SJSA1 (cell line): ENCODE data around the gene CSMD2. TPM values are rescaled to one million over a fixed set of nuclear protein-coding genes. Genes with fewer than 3 reads are reported as not detected.

Experiments used
- DNase-seq, 2 experiments: peaks; one replicate each; pipeline ENCODE4 v3.0.0-alpha.2; 2015 to 2020; ENCODE audit warnings: low spot score in 2 of 2, low read depth in 1 of 2
- H3K27ac ChIP-seq: fragments of 250-450 bp; sonication (Bioruptor Pico); 2 replicates; pipeline ENCODE4 v1.5.1; 2020; ENCODE audit warnings: mild to moderate bottlenecking, moderate library complexity
- H3K27me3 ChIP-seq: fragments of 250-450 bp; sonication (Bioruptor Pico); replicated peaks from 2 replicates; pipeline ENCODE4 v1.5.1; 2020; ENCODE audit warnings: mild to moderate bottlenecking, moderate library complexity
- H3K36me3 ChIP-seq: fragments of 250-450 bp; sonication (Bioruptor Pico); 2 replicates; pipeline ENCODE4 v1.5.1; 2020; ENCODE audit warnings: mild to moderate bottlenecking
- H3K4me1 ChIP-seq: fragments of 250-450 bp; sonication (Bioruptor Pico); replicated peaks from 2 replicates; pipeline ENCODE4 v1.6.1; 2021; ENCODE audit warnings: mild to moderate bottlenecking
- H3K4me3 ChIP-seq: fragments of 250-450 bp; sonication (Bioruptor Pico); 2 replicates; pipeline ENCODE4 v1.5.1; 2020; ENCODE audit warnings: mild to moderate bottlenecking
- H3K9me3 ChIP-seq: fragments of 250-450 bp; sonication (Bioruptor Pico); replicated peaks from 2 replicates; pipeline ENCODE4 v1.5.1; 2020; ENCODE audit warnings: mild to moderate bottlenecking
- total RNA-seq: library from RNA; depleted of rRNA; stranded (reverse); fragments of >200 nt; shearing (Covaris generic); gene quantifications from 2 replicates; pipeline ENCODE4 v1.2.3, GENCODE V29; 2014

The CSMD2 gene
- total RNA-seq, 1 experiment from 2014 or later: 0.87 TPM

- H3K27me3 ChIP-seq: no peaks in the 10 kb centered on the region
- H3K4me1 ChIP-seq: no peaks in the 10 kb centered on the region
- H3K4me3 ChIP-seq: no peak overlapping the region
- no peaks in the 10 kb centered on the region for H3K36me3 ChIP-seq
- no peaks in the 10 kb centered on the region for H3K9me3 ChIP-seq
- DNase-seq: no peak
- no peak overlapping the region for H3K27ac ChIP-seq
These were observed 278.5 kb downstream of the CSMD2 start for GRCh38 chr1:33886496-33886895.

DNA sequence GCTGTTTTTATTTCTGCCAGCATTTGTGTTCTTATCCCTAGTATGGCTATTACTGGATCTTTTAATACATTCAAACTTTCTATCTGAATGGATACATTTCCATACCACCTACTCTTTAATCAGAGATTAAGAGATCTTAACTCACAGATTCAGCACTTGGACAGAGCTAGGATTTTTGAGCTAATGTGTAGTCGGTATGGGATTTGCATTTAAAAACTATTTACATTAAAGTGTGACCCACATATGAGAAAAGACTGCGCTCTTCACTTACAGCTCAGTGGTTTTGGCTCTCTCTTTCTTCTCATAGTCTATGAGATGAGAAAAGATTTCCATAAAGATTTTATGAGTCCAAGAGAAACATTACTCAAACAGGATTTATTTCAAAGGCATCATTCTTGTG is 284.7 kb downstream of the CSMD2 start:
- H3K4me1 ChIP-seq: no peaks in the 10 kb centered on the region
- DNase-seq: no peak
- no peaks in the 10 kb centered on the region for H3K27me3 ChIP-seq
- no peak overlapping the region for H3K27ac ChIP-seq
- no peaks in the 10 kb centered on the region for H3K9me3 ChIP-seq
- H3K36me3 ChIP-seq: no peaks in the 10 kb centered on the region
- H3K4me3 ChIP-seq: no peak overlapping the region

DNA sequence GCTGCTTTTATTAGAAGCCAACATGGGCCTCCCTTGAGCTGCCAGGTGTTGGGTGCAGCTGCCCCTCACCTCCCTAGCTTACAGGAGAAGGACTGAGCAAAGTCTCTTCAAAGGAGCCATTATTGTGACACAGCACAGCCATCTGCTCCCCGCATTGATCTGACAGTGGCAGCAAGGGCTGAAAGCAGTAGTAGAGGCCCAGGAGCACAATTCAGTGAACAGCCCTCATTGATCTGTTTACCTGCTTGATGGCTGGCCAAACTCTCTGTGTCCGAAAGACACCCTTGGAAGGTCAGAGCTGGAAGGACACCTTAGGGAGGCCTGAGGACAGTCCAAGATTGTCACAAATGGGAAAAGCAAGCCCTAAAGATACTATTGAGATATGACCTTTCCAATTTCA is 286.6 kb downstream of the CSMD2 start:
- H3K4me3 ChIP-seq: no peak overlapping the region
- no peaks in the 10 kb centered on the region for H3K27me3 ChIP-seq
- H3K4me1 ChIP-seq: no peaks in the 10 kb centered on the region
- H3K36me3 ChIP-seq: no peaks in the 10 kb centered on the region
- no peaks in the 10 kb centered on the region for H3K9me3 ChIP-seq
- DNase-seq: no peak
- H3K27ac ChIP-seq: no peak overlapping the region

DNA sequence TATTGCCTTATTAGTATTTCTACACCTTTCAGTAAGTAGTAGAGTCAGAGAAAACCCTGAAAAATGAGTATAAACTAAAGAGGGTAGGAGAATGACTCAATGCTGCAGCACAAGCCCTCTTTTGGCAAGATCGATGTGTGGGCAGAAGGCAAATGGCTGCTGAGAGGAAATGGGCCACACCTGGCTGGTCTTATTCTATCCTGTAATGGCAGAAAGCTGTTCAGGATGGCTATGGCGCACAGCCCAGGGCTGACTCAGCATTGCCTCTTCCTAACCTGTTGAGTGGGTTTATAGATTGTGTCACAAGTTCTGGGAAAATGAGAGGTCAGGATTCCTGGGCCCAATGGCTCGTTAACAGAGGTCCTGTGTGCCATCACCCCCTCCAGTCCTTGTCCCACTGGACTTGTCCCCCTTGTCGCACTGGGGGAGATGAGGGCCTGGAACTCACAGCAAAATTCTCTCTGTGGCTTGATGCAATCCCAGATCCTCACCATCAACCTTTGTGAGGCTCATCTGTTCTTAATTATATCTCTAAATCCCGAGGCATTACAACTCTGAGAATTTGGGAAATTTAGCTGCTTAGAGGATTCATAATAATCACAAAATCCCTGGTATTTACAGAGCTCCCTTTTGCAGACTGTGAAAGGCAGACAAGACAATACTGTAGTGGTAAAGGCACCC is 287.9 kb downstream of the CSMD2 start:
- no peaks in the 10 kb centered on the region for H3K36me3 ChIP-seq
- H3K27ac ChIP-seq: no peak overlapping the region
- H3K4me1 ChIP-seq: no peaks in the 10 kb centered on the region
- H3K9me3 ChIP-seq: no peaks in the 10 kb centered on the region
- H3K27me3 ChIP-seq: no peaks in the 10 kb centered on the region
- DNase-seq: no peak
- H3K4me3 ChIP-seq: no peak overlapping the region

DNA sequence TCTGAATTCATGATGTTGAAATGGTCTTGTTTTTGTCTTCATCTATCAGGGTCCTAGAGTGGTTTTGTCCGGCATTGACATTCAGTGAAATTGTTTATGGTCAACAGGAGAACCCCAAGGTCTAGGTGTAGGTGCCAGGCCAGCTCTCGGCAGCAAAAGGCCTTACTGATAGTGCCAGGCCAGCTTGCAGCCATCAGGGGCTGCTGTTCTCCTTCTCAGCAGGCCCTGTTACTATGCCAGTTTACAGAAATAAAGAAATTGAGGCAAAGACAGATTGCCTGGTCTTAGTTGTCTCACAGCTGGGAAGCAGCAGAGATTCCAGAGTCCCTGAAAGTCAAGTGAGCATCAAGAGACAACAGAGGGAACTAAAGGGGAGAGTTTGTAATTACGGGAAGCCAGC is 289.2 kb downstream of the CSMD2 start:
- no peak for DNase-seq
- Histone ChIP-seq H3K36me3 (no peaks in the 10 kb centered on the region), H3K4me1 (no peaks in the 10 kb centered on the region), H3K27me3 (no peaks in the 10 kb centered on the region), H3K4me3 (no peak overlapping the region), H3K27ac (no peak overlapping the region), H3K9me3 (no peaks in the 10 kb centered on the region)

GRCh38 chr1:33874636-33875035 is 290.4 kb downstream of the CSMD2 start:
- Histone ChIP-seq H3K4me1 (no peaks in the 10 kb centered on the region), H3K27ac (no peak overlapping the region), H3K9me3 (no peaks in the 10 kb centered on the region), H3K27me3 (no peaks in the 10 kb centered on the region), H3K4me3 (no peak overlapping the region), H3K36me3 (no peaks in the 10 kb centered on the region)
- DNase-seq: no peak

DNA sequence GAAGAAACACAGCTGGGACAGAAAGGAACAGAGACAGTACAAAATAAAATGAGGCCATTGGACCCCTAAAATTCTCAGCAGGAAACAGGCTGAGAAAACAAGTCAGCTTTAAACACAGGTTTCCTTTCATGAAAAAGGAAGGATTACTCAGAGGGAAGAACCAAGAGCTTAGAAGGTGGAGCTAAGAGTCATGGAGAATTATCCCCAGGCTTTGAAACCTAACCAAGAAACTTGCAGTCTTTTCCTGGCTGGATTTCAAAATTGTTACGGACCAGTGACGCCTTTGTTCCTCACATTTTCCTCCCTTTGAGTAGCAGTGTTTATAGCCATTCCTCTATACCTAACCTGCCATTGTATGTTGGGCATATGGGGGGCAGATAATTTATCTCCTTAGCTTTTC is 292.3 kb downstream of the CSMD2 start:
- Histone ChIP-seq H3K9me3 (no peaks in the 10 kb centered on the region), H3K27ac (no peak overlapping the region), H3K27me3 (no peaks in the 10 kb centered on the region), H3K4me1 (peaks cover 8% of the 10 kb centered on the region), H3K4me3 (no peak overlapping the region), H3K36me3 (no peaks in the 10 kb centered on the region)
- DNase-seq: no peak

DNA sequence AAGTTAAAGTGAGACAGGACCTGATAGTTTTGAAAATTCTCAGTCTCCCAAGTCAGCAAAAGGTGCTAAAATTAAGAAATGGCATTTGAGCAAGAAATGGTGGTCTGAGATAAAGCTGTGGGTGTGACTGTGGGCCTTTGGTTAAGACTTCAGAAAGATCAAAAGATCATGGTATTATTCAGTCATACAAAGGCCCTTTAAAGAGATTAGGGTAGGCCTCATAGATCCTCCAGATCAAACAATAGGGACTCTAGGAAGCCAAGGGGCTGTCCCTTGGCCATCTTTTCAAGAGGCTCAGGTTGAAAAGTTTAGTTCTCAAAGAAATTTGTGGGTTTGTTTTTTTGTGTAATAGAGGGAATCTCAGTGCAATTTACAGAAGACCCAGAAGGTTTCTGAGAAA is 292.8 kb downstream of the CSMD2 start:
- no peaks in the 10 kb centered on the region for H3K9me3 ChIP-seq
- no peak overlapping the region for H3K4me3 ChIP-seq
- H3K4me1 ChIP-seq: peaks cover 12% of the 10 kb centered on the region
- H3K36me3 ChIP-seq: no peaks in the 10 kb centered on the region
- no peak overlapping the region for H3K27ac ChIP-seq
- no peak for DNase-seq
- H3K27me3 ChIP-seq: no peaks in the 10 kb centered on the region

DNA sequence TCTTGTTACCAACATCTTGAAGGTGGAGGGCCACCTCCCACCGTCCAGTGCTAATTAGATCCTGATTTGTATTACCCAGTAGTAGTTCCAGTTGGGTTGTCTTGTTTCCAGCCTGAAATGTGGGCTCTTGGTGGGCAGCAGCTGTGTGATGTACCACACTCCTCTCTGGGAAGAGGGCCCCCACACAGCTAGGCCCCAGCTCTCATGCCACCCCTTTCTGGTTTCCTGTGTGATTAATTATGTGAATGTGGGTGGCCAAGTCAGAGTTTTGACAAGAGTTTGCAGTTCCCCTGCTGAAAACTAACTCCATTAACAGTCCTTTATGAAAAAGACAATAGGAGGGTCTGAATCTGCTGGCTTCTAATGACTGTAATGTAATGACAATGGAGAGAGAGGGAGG is 297.3 kb downstream of the CSMD2 start:
- Histone ChIP-seq H3K4me3 (no peak overlapping the region), H3K36me3 (no peaks in the 10 kb centered on the region), H3K27me3 (no peaks in the 10 kb centered on the region), H3K4me1 (peaks cover 34% of the 10 kb centered on the region), H3K27ac (peak overlapping the region; percentile 1; the same call in 1 of the 2 replicates), H3K9me3 (no peaks in the 10 kb centered on the region)
- DNase-seq: peak in 1 of 2 experiments; percentile 25

GRCh38 chr1:33866281-33866680 is 298.7 kb downstream of the CSMD2 start:
- peak overlapping the region; percentile 35; the same call in 1 of the 2 replicates for H3K27ac ChIP-seq
- DNase-seq: peak; percentile 70 to 78
- no peaks in the 10 kb centered on the region for H3K36me3 ChIP-seq

GRCh38 chr1:33864460-33865389 is 300.3 kb downstream of the CSMD2 start:
- Histone ChIP-seq H3K9me3 (no peaks in the 10 kb centered on the region), H3K36me3 (no peaks in the 10 kb centered on the region), H3K27me3 (no peaks in the 10 kb centered on the region), H3K27ac (no peak overlapping the region), H3K4me3 (no peak overlapping the region), H3K4me1 (peaks cover 60% of the 10 kb centered on the region)
- DNase-seq: no peak

More at GRCh38 chr1:33866281-33866680, 298.7 kb downstream of the CSMD2 start:
- Histone ChIP-seq H3K27me3 (no peaks in the 10 kb centered on the region), H3K4me1 (peaks cover 48% of the 10 kb centered on the region), H3K4me3 (no peak overlapping the region), H3K9me3 (no peaks in the 10 kb centered on the region)

DNA sequence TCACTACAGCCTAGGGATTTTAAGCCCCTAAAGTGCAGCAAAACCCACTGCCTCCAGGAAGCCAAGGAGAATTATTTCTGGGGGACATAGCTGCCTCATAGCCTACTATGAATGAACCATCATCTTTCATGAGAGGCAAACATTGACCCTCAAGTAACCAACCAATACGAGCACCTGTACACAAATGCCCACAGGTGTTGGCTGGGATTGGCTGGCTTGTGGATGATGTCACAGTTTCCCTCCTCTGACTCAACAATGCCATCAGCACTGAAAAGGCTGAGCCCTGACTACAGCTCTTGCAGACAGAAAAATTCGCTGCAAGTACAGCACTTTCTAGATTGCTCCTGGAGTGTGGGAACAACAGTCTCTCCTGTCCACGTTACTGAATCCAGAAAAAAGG is 301.3 kb downstream of the CSMD2 start, which contains the start of gene HMGB4:
HMGB4 (plus strand) TSS at position 301 of the 400 bp plus-strand sequence. CDS start 113 bp downstream, outside the sequence.
- no peak within 1 kb of the TSS for H3K4me3 ChIP-seq
- no peaks in the 10 kb centered on the region for H3K27me3 ChIP-seq
- no peaks in the 10 kb centered on the region for H3K36me3 ChIP-seq
- H3K4me1 ChIP-seq: peaks cover 60% of the 10 kb centered on the region
- no peak within 1 kb of the TSS for H3K27ac ChIP-seq
- H3K9me3 ChIP-seq: no peaks in the 10 kb centered on the region
- DNase-seq: no peak

DNA sequence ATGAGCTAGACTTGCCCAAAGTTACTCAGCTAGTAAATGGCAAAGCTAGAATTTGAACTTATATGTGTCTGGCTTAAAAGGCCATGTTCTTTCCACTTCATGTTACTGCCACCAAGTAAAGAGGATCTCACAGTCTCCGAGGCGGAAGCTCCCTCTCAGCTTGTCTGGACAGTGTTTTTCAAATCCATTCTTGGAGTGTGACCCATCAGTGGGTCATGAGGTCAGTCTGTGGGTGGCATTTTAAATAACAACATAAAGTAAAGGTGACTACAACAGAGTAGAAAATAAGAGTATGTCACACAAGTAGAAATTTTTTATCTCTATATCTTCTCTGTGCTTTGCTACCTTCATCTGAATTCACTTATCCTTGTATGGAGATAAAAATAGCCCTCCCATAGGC is 304.4 kb downstream of the CSMD2 start:
- Histone ChIP-seq H3K36me3 (no peaks in the 10 kb centered on the region), H3K27ac (no peak overlapping the region), H3K4me3 (no peak overlapping the region), H3K27me3 (no peaks in the 10 kb centered on the region), H3K4me1 (peaks cover 34% of the 10 kb centered on the region), H3K9me3 (no peaks in the 10 kb centered on the region)
- DNase-seq: peak in 1 of 2 experiments; percentile 47

DNA sequence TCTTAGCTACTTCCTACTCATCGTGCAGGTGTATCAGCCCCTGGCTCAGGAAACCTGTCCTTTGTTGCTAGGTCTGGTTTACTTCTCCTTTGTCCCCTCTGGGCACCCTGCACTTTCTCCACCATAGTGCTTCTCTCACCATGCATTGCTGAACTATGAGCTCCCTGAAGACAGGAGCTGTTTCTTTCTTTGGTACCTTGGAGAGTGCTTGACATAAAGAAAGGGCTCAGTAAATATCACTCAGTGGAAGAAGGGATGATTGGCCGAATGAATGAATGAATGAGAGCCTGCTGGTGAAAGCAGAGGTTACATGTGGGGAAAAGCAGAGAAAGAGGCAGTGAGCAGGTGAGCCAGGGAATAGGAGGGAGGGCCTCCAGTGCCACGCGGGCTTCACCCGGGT is 310.9 kb downstream of the CSMD2 start:
- Histone ChIP-seq H3K36me3 (no peaks in the 10 kb centered on the region), H3K27ac (no peak overlapping the region), H3K4me1 (no peaks in the 10 kb centered on the region), H3K9me3 (no peaks in the 10 kb centered on the region), H3K4me3 (no peak overlapping the region), H3K27me3 (no peaks in the 10 kb centered on the region)
- no peak for DNase-seq
